ENCODE results near the gene SHISA2.

SHISA2 gene

DNA sequence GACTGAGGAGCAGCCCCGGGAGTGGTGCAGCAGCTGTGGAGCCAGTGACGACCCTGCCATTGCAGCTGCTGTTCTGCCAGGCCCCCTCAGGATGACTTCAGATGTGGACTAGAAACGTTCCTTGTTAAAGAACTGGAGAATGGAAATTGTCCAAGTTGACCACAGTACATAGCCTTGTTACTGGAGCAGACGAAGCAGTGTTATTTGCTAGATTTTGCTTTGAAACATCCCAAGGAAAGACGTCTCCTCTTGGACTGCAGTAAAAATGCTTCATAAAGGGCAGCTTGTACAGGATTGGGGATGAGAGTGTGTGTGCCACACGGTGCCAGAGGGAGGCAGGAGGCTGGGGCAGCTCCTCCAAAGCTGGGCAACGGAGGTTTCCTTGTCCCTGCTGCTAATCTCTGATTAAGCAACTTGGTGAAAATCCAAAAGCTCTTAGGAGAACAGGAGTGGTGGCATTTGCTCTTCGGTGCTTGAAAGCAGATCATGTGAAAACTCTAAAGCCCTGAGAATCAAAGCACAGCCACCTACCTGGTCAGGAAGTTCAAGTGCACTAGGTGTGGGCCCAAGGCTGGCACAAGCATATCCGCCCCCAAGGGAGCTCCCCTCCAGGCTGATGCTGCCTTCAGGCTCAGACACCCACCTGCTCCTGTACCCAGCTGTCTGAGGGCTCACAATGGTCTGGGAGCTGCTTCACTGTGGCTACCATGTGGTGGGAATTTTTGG, 34.5 kb downstream of the SHISA2 start:
- FAIRE-seq, result no peak
- DNase-seq (ENCODE audit: insufficient read length, low spot score), result no peak
- TF ChIP-seq, protein P1, sequence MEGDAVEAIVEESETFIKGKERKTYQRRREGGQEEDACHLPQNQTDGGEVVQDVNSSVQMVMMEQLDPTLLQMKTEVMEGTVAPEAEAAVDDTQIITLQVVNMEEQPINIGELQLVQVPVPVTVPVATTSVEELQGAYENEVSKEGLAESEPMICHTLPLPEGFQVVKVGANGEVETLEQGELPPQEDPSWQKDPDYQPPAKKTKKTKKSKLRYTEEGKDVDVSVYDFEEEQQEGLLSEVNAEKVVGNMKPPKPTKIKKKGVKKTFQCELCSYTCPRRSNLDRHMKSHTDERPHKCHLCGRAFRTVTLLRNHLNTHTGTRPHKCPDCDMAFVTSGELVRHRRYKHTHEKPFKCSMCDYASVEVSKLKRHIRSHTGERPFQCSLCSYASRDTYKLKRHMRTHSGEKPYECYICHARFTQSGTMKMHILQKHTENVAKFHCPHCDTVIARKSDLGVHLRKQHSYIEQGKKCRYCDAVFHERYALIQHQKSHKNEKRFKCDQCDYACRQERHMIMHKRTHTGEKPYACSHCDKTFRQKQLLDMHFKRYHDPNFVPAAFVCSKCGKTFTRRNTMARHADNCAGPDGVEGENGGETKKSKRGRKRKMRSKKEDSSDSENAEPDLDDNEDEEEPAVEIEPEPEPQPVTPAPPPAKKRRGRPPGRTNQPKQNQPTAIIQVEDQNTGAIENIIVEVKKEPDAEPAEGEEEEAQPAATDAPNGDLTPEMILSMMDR (IDR thresholded peaks at IDR 0.05; ENCODE audit: insufficient read depth, missing control alignments), result no peak

DNA sequence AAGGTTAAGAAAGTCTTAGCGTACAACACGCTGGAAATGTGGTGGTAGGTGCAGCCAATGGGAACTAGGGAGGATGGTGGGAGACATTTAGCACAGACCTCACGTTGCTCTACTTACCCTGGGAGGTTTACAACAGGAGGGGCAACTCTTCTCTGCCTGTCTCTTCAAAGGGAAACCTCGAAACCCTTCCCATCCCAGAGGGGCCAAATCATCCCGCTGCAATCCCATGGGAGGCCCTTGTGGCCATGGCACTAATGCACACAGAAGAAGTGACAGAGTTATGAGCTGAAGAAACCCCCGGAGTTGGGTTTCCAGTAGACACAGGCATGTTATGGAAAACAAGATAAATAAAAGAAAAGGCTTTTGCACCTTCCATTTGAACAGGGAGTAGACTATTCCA, 35.6 kb downstream of the SHISA2 start:
- DNase-seq (ENCODE audit: insufficient read length, low spot score) (no peak), FAIRE-seq (no peak)
- TF ChIP-seq, protein P1 (IDR thresholded peaks at IDR 0.05; ENCODE audit: insufficient read depth, missing control alignments), result no peak

GRCh38 chr13:26015271-26016125, 36.3 kb downstream of the SHISA2 start:
- no peak for DNase-seq (ENCODE audit: insufficient read length, low spot score)
- TF ChIP-seq, protein P1 (IDR thresholded peaks at IDR 0.05; ENCODE audit: insufficient read depth, missing control alignments), result no peak
- FAIRE-seq, result no peak

DNA sequence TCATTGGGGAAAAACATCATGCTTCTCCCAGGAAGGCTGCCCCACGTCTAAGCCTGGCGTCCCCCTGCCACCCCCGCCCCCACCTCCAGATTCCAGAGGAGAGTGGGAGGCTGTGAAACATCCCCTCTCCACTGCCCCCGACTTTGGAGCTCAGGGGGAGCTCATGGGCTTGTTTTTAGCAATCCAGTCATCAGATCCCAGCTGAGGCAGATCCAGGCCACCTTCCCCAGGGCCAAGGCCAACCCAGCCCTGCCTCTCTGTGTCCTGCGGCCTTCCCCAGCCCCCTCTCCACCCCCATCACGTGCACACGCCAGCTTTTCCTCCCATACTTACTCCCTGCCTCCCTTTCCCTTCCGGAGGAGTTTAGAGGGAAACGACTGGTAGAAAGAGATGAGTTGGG, 38.8 kb downstream of the SHISA2 start:
- TF ChIP-seq, protein P1 (IDR thresholded peaks at IDR 0.05; ENCODE audit: insufficient read depth, missing control alignments), result no peak
- FAIRE-seq (no peak), DNase-seq (ENCODE audit: insufficient read length, low spot score) (no peak)

- FAIRE-seq, result no peak
- TF ChIP-seq, protein P1 (IDR thresholded peaks at IDR 0.05; ENCODE audit: insufficient read depth, missing control alignments), result no peak
- DNase-seq (ENCODE audit: insufficient read length, low spot score), result no peak
Measured at GRCh38 chr13:26011996-26012821, 39.6 kb downstream of the SHISA2 start.

DNA sequence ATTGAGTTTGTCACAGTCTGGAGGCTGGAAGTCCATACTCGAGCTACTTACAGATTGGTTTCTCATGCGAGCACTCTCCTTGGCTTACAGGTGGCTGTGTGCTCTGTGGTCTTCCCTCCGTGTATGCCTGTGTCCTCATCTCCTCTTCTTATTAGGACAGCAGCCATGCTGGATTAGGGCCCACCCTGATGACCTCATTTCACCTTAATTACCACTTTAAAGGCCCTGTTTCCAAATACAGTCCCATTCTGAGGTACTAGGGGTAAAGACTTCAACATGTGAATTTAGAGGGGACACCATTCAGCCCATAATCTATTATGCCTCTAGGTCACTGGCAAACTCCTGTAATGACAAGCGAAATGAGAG, 40.6 kb downstream of the SHISA2 start:
- DNase-seq (ENCODE audit: insufficient read length, low spot score), result no peak
- TF ChIP-seq, protein P1 (IDR thresholded peaks at IDR 0.05; ENCODE audit: insufficient read depth, missing control alignments), result no peak

More for the DNA sequence above, 40.6 kb downstream of the SHISA2 start:
- no peak for FAIRE-seq
